GM18858 (cell line): ENCODE data around the gene GAP43.
"Not testable (repeated sequence)": the region's sequence is repeated elsewhere in the genome, so short reads cannot be mapped to it uniquely, and the experiment has no call there.

Experiments used
- ATAC-seq: cut with Tn5 transposase; IDR thresholded peaks from one replicate; pipeline ENCODE4 v1.9.1; 2021; ENCODE audit not compliant: unreplicated experiment

GAP43 gene

GRCh38 chr3:115695090-115695489 is 71.8 kb downstream of the GAP43 start:
- no peak for ATAC-seq

GRCh38 chr3:115697263-115698053 is 74.1 kb downstream of the GAP43 start:
- no peak for ATAC-seq

- no peak for ATAC-seq
Observed at GRCh38 chr3:115698851-115699591, 75.7 kb downstream of the GAP43 start.

- ATAC-seq, result no peak
Observed at GRCh38 chr3:115699706-115700105, 76.4 kb downstream of the GAP43 start.

GRCh38 chr3:115702598-115702997 is 79.3 kb downstream of the GAP43 start:
- no peak for ATAC-seq

- no peak for ATAC-seq
Observed at GRCh38 chr3:115704661-115705338, 81.5 kb downstream of the GAP43 start.

GRCh38 chr3:115706311-115706829 is 83.1 kb downstream of the GAP43 start:
- no peak for ATAC-seq

- no peak for ATAC-seq
Observed at GRCh38 chr3:115708540-115708939, 85.2 kb downstream of the GAP43 start.

- no peak for ATAC-seq
Observed at GRCh38 chr3:115709093-115709492, 85.8 kb downstream of the GAP43 start.

GRCh38 chr3:115709931-115710330 is 86.6 kb downstream of the GAP43 start:
- no peak for ATAC-seq

- ATAC-seq, result no peak
Observed at GRCh38 chr3:115710799-115711198, 87.5 kb downstream of the GAP43 start.

- no peak for ATAC-seq
Observed at GRCh38 chr3:115712871-115713270, 89.6 kb downstream of the GAP43 start.

GRCh38 chr3:115713284-115713683 is 90.0 kb downstream of the GAP43 start:
- no peak for ATAC-seq

- ATAC-seq, result no peak
Observed at GRCh38 chr3:115715241-115715745, 92.0 kb downstream of the GAP43 start.

GRCh38 chr3:115720983-115721382 is 97.7 kb downstream of the GAP43 start:
- no peak for ATAC-seq

- no peak for ATAC-seq
Observed at GRCh38 chr3:115725800-115726199, 102.5 kb downstream of the GAP43 start.

GRCh38 chr3:115727135-115727534 is 103.8 kb downstream of the GAP43 start:
- ATAC-seq, result no peak

- ATAC-seq, result no peak
Observed at GRCh38 chr3:115728013-115728412, 104.7 kb downstream of the GAP43 start.

GRCh38 chr3:115736341-115736740 is 113.0 kb downstream of the GAP43 start:
- ATAC-seq, result not testable (repeated sequence)

GRCh38 chr3:115741650-115742049 is 118.3 kb downstream of the GAP43 start:
- no peak for ATAC-seq

- ATAC-seq, result not testable (repeated sequence)
Observed at GRCh38 chr3:115744516-115744915, 121.2 kb downstream of the GAP43 start.
